RWPE2 (cell line): ENCODE data around the gene SMIM21.

ENCODE experiments used
- ATAC-seq: fragments of 200-7000 bp; cut with Tn5 transposase; 3 replicates; pipeline ENCODE4 v1.9.1; 2021; ENCODE audit warnings: low read depth
- DNase-seq: peaks from one replicate; pipeline ENCODE4 v3.0.0-alpha.2; 2020; ENCODE audit warnings: low spot score
- H3K27ac ChIP-seq: fragments of 450-650 bp; 2 replicates; pipeline ENCODE4 v1.5.1; 2017; ENCODE audit warnings: mild to moderate bottlenecking; ENCODE audit not compliant: poor library complexity, severe bottlenecking
- H3K27me3 ChIP-seq: fragments of 250-450 bp; sonication (Bioruptor Pico); 2 replicates; pipeline ENCODE4 v1.5.1; 2021; ENCODE audit warnings: mild to moderate bottlenecking, moderate library complexity; ENCODE audit not compliant: insufficient read depth, poor library complexity, severe bottlenecking
- H3K36me3 ChIP-seq: fragments of 250-450 bp; sonication (Bioruptor Pico); 2 replicates; pipeline ENCODE4 v1.5.1; 2020; ENCODE audit warnings: low read depth, mild to moderate bottlenecking, moderate library complexity
- H3K4me1 ChIP-seq: fragments of 250-450 bp; sonication (Bioruptor Pico); 2 replicates; pipeline ENCODE4 v1.5.1; 2021; ENCODE audit warnings: mild to moderate bottlenecking, moderate library complexity; ENCODE audit not compliant: insufficient read depth, poor library complexity, severe bottlenecking
- H3K4me3 ChIP-seq: fragments of 250-450 bp; sonication (Bioruptor Pico); 2 replicates; pipeline ENCODE4 v1.5.1; 2021; ENCODE audit warnings: mild to moderate bottlenecking, moderate library complexity; ENCODE audit not compliant: severe bottlenecking
- H3K9me3 ChIP-seq: fragments of 250-450 bp; sonication (Bioruptor Pico); 2 replicates; pipeline ENCODE4 v1.5.1; 2021; ENCODE audit warnings: mild to moderate bottlenecking, moderate library complexity; ENCODE audit not compliant: severe bottlenecking
- TF ChIP-seq, protein P1 (sequence below): fragments of 450-650 bp; IDR thresholded peaks from one replicate; pipeline ENCODE4 v1.5.1; 2017; ENCODE audit warnings: mild to moderate bottlenecking, moderate library complexity; ENCODE audit not compliant: poor library complexity, severe bottlenecking

SMIM21 gene

DNA sequence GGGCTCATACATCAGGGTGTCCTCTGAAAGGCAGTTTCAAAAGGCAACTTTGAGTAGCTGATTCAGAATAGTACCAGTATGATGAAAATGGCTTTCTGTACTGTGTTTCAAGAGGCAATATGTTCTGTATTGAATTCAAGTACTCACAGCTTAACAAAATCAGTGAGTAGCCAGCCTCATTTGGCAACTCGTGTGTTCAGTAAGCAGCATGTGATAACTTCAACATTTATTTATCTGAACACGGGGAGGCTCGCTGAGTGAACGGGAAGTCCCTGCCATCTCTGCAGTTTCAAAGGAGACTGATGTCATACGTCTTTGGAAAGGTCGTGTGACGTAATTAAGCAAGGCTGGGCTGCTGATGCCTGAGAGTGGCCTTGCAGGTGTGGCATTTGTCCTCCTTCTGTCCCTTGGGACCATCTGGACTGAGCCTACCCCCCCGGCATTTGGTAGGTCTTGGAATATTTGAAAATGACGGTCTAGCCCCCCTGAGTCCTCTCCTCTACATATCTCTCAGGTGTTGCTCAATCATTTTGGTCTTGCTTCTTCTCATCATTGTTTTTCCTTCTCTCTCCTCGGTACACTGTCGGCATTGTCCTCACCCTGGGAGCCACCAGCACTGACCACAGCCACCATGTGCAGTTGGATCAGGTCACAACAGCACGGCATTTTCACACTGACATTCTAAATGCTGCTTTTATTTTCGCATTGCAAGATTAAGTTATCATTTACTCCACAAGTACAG lies 62.8 kb downstream of the SMIM21 start:
- Histone ChIP-seq H3K4me3 (no peak overlapping the region), H3K27ac (no peak overlapping the region), H3K4me1 (no peaks in the 10 kb centered on the region), H3K9me3 (no peaks in the 10 kb centered on the region), H3K27me3 (no peaks in the 10 kb centered on the region), H3K36me3 (no peaks in the 10 kb centered on the region)
- ATAC-seq (no peak), DNase-seq (no peak)
- TF ChIP-seq, protein P1, sequence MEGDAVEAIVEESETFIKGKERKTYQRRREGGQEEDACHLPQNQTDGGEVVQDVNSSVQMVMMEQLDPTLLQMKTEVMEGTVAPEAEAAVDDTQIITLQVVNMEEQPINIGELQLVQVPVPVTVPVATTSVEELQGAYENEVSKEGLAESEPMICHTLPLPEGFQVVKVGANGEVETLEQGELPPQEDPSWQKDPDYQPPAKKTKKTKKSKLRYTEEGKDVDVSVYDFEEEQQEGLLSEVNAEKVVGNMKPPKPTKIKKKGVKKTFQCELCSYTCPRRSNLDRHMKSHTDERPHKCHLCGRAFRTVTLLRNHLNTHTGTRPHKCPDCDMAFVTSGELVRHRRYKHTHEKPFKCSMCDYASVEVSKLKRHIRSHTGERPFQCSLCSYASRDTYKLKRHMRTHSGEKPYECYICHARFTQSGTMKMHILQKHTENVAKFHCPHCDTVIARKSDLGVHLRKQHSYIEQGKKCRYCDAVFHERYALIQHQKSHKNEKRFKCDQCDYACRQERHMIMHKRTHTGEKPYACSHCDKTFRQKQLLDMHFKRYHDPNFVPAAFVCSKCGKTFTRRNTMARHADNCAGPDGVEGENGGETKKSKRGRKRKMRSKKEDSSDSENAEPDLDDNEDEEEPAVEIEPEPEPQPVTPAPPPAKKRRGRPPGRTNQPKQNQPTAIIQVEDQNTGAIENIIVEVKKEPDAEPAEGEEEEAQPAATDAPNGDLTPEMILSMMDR = no peak

DNA sequence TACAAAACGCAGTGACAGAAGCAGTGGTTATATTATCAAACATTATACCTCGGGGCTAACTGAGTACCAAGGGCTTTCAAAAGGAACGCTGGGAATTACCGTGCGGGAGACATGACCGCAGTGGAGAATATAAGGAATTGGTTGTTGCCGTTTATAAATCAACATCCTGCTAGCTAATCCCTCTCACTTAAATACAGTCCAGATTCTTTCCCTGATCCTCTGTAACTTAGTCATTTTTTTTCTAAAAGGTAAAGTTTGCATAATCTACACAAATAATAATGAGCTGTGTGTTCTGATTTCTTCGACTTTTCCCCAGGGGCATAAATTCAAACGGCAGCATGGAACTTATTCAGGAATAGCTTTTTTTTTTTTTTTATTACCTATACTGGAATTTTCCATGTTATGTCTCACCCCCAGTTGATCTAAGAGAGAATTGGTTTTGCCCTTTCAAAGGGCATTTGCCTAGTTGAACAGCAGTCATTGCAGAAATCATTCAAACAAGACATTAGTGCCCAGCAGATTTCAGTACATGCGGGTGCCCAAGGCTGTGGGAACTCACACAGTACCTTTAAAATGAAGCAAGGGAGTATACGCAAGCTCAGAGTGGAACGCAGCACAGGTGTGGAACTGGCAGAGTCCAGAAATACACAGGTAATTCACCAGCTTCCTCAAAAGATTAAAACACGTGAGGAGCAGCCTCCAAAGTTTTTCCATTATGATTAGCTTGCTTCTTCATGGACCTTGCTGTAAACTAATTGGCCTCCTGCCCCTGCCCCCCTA lies 63.9 kb downstream of the SMIM21 start:
- ATAC-seq = no peak
- TF ChIP-seq, protein P1 = no peak
- no peak overlapping the region for H3K4me3 ChIP-seq
- no peaks in the 10 kb centered on the region for H3K36me3 ChIP-seq
- H3K9me3 ChIP-seq = no peaks in the 10 kb centered on the region
- H3K27me3 ChIP-seq = no peaks in the 10 kb centered on the region
- DNase-seq = no peak
- no peak overlapping the region for H3K27ac ChIP-seq
- no peaks in the 10 kb centered on the region for H3K4me1 ChIP-seq

DNA sequence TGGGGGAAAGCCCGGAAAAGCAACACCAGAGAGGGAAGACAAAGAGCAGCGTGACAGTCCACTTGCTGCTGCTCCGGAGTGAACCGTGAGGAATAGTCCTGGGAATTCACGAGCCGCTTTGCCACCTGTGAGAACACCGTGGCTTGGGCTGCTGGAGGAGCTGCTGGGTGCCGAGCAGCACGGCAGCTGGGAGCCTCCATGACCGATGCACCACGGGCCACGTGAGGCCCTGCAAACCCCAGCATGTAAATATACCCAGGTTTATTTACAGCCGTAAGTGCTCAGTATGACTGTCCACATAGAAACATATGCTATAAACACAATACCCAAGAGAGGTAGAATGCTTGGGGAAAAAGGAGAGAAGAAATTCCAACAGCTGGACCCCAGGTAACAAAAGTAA lies 65.1 kb downstream of the SMIM21 start:
- DNase-seq (no peak), ATAC-seq (no peak)
- TF ChIP-seq, protein P1 = no peak
- Histone ChIP-seq H3K4me1 (no peaks in the 10 kb centered on the region), H3K27ac (no peak overlapping the region), H3K36me3 (no peaks in the 10 kb centered on the region), H3K4me3 (no peak overlapping the region), H3K27me3 (no peaks in the 10 kb centered on the region), H3K9me3 (no peaks in the 10 kb centered on the region)

DNA sequence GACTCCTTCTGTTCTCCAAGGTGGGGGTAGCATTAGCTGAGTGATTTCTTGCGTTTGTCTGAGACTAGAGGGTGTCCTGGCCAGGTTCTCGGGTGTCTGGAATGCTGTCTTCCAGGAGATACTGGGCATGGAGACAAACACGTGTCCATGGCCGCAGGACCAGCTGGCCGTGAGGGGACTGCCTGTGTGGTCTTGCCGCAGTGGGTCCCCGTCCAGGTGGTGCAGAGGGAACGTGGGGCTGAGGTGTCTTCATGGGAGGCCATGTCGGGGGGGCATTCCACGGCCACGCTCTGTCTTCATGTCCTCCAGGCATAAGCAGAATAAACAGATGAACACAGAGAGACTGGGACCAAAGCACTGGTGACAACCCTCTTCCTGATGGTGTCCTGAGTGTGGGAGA lies 66.6 kb downstream of the SMIM21 start:
- Histone ChIP-seq H3K27me3 (no peaks in the 10 kb centered on the region), H3K36me3 (no peaks in the 10 kb centered on the region), H3K9me3 (no peaks in the 10 kb centered on the region), H3K27ac (no peak overlapping the region), H3K4me1 (no peaks in the 10 kb centered on the region), H3K4me3 (no peak overlapping the region)
- DNase-seq (no peak), ATAC-seq (no peak)
- TF ChIP-seq, protein P1 = no peak

DNA sequence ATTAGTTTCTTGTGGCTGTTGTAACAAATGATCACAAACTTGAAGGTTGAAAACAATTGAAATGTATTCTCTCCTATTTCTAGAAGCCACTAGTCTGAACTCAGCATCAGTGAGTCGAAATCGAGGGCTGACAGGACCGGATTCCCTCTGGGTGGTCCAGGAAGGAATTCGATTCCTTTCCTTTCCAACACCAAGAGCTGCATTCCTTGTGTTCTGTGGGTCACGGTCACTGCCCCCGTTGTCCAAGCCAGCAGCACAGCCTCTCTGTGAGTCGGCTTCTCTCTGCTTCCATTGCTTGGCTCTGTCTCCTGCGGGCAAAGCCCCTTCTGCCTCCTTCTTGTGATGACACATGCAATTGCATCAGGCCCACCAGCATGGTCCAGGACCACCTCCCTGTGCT lies 67.3 kb downstream of the SMIM21 start:
- no peaks in the 10 kb centered on the region for H3K27me3 ChIP-seq
- TF ChIP-seq, protein P1 = no peak
- DNase-seq (no peak), ATAC-seq (no peak)
- H3K4me3 ChIP-seq = no peak overlapping the region
- no peak overlapping the region for H3K27ac ChIP-seq
- no peaks in the 10 kb centered on the region for H3K9me3 ChIP-seq
- no peaks in the 10 kb centered on the region for H3K4me1 ChIP-seq
- H3K36me3 ChIP-seq = no peaks in the 10 kb centered on the region
